GM12873 (cell line): Measurements from ENCODE around the gene TTLL11.

ENCODE experiments used
- CTCF ChIP-seq: IDR thresholded peaks from 2 replicates; pipeline ENCODE4 v1.5.1; 2012; ENCODE audit warnings: low read depth, mild to moderate bottlenecking, moderate library complexity, low read length, control low read depth; ENCODE audit not compliant: insufficient read depth; ENCODE audit errors: missing control alignments

Gene TTLL11

GRCh38 chr9:122128007-122128968 is 35.2 kb upstream of the TTLL11 start:
- no peak for TF ChIP-seq CTCF

GRCh38 chr9:122127396-122127798 is 34.3 kb upstream of the TTLL11 start:
- no peak for TF ChIP-seq CTCF

GRCh38 chr9:122126331-122127261 is 33.5 kb upstream of the TTLL11 start:
- no peak for TF ChIP-seq CTCF

- no peak for TF ChIP-seq CTCF
Observed at GRCh38 chr9:122125509-122126330, 32.6 kb upstream of the TTLL11 start.

GRCh38 chr9:122125158-122125508 is 32.0 kb upstream of the TTLL11 start:
- TF ChIP-seq CTCF, result peak; percentile 94

GRCh38 chr9:122124528-122124927 is 31.4 kb upstream of the TTLL11 start:
- no peak for TF ChIP-seq CTCF
